GM12891 (cell line): ENCODE measurements around the gene PKDREJ.

Experiments
- POLR2A ChIP-seq: IDR thresholded peaks from 2 replicates; pipeline ENCODE4 v1.6.1; 2011; ENCODE audit warnings: low read depth, low read length, control low read depth
- POLR2AphosphoS5 ChIP-seq: IDR thresholded peaks from 2 replicates; pipeline ENCODE4 v1.6.1; 2011; ENCODE audit warnings: low read depth, low read length, control low read depth
- POU2F2 ChIP-seq: IDR thresholded peaks from 2 replicates; pipeline ENCODE4 v1.6.1; 2011; ENCODE audit warnings: low read depth, mild to moderate bottlenecking, control low read depth, low read length, moderate library complexity
- SPI1 ChIP-seq: IDR thresholded peaks from 2 replicates; pipeline ENCODE4 v1.6.1; 2011; ENCODE audit warnings: low read depth, low read length, control low read depth
- TAF1 ChIP-seq: IDR thresholded peaks from 2 replicates; pipeline ENCODE4 v1.6.1; 2011; ENCODE audit warnings: low read depth, low read length, control low read depth

GRCh38 chr22:46286006-46286405, 22.9 kb upstream of the PKDREJ start:
- TF ChIP-seq POLR2AphosphoS5: no peak
- TF ChIP-seq TAF1: no peak
- TF ChIP-seq POLR2A: no peak
- no peak for TF ChIP-seq SPI1
- no peak for TF ChIP-seq POU2F2
